GM12865 (cell line): ENCODE data around the gene CPTP.
A peak's percentile ranks its signal among the peaks of the same experiment; 100 is the strongest.

Experiments used
- DNase-seq: peaks from one replicate; pipeline ENCODE4 v3.0.0; 2010; ENCODE audit warnings: low read depth
- H3K4me3 ChIP-seq: 2 replicates; pipeline ENCODE4 v1.5.1; 2011; ENCODE audit warnings: mild to moderate bottlenecking, low read depth, low read length, control low read depth
- TF ChIP-seq, protein P1 (sequence below): IDR thresholded peaks from 2 replicates; pipeline ENCODE4 v1.5.1; 2011; ENCODE audit warnings: low read length, control low read depth, low read depth, inconsistent platforms; ENCODE audit not compliant: insufficient read depth; ENCODE audit errors: missing control alignments

CPTP gene

GRCh38 chr1:1333551-1334241 lies 9.1 kb downstream of the CPTP start:
- DNase-seq, result no peak
- H3K4me3 ChIP-seq, result no peak overlapping the region
- TF ChIP-seq, protein P1, sequence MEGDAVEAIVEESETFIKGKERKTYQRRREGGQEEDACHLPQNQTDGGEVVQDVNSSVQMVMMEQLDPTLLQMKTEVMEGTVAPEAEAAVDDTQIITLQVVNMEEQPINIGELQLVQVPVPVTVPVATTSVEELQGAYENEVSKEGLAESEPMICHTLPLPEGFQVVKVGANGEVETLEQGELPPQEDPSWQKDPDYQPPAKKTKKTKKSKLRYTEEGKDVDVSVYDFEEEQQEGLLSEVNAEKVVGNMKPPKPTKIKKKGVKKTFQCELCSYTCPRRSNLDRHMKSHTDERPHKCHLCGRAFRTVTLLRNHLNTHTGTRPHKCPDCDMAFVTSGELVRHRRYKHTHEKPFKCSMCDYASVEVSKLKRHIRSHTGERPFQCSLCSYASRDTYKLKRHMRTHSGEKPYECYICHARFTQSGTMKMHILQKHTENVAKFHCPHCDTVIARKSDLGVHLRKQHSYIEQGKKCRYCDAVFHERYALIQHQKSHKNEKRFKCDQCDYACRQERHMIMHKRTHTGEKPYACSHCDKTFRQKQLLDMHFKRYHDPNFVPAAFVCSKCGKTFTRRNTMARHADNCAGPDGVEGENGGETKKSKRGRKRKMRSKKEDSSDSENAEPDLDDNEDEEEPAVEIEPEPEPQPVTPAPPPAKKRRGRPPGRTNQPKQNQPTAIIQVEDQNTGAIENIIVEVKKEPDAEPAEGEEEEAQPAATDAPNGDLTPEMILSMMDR, result no peak

DNA sequence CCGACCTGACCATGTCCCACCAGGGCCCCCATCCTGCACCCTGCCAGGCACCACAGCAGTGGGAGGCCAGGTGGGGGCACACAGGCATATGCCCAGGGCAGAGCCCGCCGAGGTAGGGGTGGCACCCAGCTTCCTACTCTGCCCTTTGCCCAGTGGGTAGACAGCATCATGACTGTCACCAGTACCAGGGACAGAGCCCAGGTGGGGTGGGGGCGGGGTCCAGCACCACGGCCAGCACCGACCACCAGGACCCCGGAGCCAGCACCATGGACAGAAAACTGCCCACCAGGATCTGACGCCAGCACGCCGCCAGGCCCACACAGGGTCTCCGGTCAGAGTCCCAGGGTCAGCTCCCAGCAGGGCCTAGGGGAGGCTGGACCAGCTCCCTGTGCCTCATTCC lies 10.2 kb downstream of the CPTP start:
- no peak for DNase-seq
- TF ChIP-seq, protein P1, result no peak

GRCh38 chr1:1335283-1335682 lies 10.7 kb downstream of the CPTP start:
- H3K4me3 ChIP-seq, result no peak overlapping the region
- DNase-seq, result no peak
- TF ChIP-seq, protein P1, result no peak

More for the DNA sequence above, 10.2 kb downstream of the CPTP start:
- H3K4me3 ChIP-seq, result no peak overlapping the region

- H3K4me3 ChIP-seq, result no peak overlapping the region
- DNase-seq, result no peak
- TF ChIP-seq, protein P1, result no peak
Observed at GRCh38 chr1:1335792-1336248, 11.2 kb downstream of the CPTP start.

GRCh38 chr1:1336446-1336845 lies 11.8 kb downstream of the CPTP start:
- TF ChIP-seq, protein P1, result no peak
- H3K4me3 ChIP-seq, result no peak overlapping the region
- DNase-seq, result no peak

- no peak for DNase-seq
- TF ChIP-seq, protein P1, result no peak
- no peak overlapping the region for H3K4me3 ChIP-seq
Observed at GRCh38 chr1:1336931-1337792, 12.6 kb downstream of the CPTP start.

DNA sequence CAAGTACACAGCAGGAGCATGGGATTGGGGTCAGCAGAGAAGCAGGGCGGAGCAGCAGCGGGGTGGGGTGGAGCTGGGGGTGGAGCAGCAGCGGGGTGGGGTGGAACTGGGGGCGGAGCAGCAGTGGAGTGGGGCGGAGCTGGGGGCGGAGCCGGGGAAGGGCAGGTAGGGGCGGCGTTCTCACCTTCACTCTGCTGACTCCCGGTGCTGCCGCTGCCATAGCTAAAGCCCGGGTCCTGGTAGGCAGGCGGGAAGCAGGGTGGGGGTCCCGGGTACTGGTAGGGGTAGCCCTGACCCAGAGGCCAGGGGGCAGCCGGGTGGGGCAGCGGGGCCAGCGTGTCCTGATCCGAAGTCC lies 13.2 kb downstream of the CPTP start:
- DNase-seq, result peak; percentile 32
- TF ChIP-seq, protein P1, result no peak
- no peak overlapping the region for H3K4me3 ChIP-seq
